ENCODE data around the gene NME1.
"Not testable (repeated sequence)": the region's sequence is repeated elsewhere in the genome, so short reads cannot be mapped to it uniquely, and the experiment has no call there.

NME1 gene

GRCh38 chr17:51166987-51167931 lies 13.9 kb downstream of the NME1 start:
- Histone ChIP-seq H3K9ac (ENCODE audit: low read depth, low read length) (peak overlapping the region; percentile 95), H3K27ac (ENCODE audit: low read depth, low read length) (peak overlapping the region; percentile 73), H3K9me3 (ENCODE audit: control insufficient read depth, insufficient read depth, low read length) (no peaks in the 10 kb centered on the region), H3K4me1 (ENCODE audit: control insufficient read depth, insufficient read depth, low read length) (peaks cover 6% of the 10 kb centered on the region; the same call in 1 of the 2 replicates), H3K36me3 (ENCODE audit: control insufficient read depth, insufficient read depth, low read length) (peaks cover 58% of the 10 kb centered on the region), H3K4me3 (ENCODE audit: low read depth, low read length) (peak overlapping the region; percentile 70), H3K27me3 (ENCODE audit: control insufficient read depth, insufficient read depth, low read length) (no peaks in the 10 kb centered on the region)

GRCh38 chr17:51169340-51169739 lies 16.0 kb downstream of the NME1 start:
- no peaks in the 10 kb centered on the region for H3K9me3 ChIP-seq (ENCODE audit: control insufficient read depth, insufficient read depth, low read length)
- H3K4me1 ChIP-seq (ENCODE audit: control insufficient read depth, insufficient read depth, low read length) = peaks cover 6% of the 10 kb centered on the region; the same call in 1 of the 2 replicates
- peaks cover 55% of the 10 kb centered on the region for H3K36me3 ChIP-seq (ENCODE audit: control insufficient read depth, insufficient read depth, low read length)
- H3K9ac ChIP-seq (ENCODE audit: low read depth, low read length) = no peak overlapping the region
- no peaks in the 10 kb centered on the region for H3K27me3 ChIP-seq (ENCODE audit: control insufficient read depth, insufficient read depth, low read length)
- no peak overlapping the region for H3K27ac ChIP-seq (ENCODE audit: low read depth, low read length)
- H3K4me3 ChIP-seq (ENCODE audit: low read depth, low read length) = no peak overlapping the region

- peaks cover 6% of the 10 kb centered on the region; the same call in 1 of the 2 replicates for H3K4me1 ChIP-seq (ENCODE audit: control insufficient read depth, insufficient read depth, low read length)
- H3K4me3 ChIP-seq (ENCODE audit: low read depth, low read length) = no peak overlapping the region
- H3K9ac ChIP-seq (ENCODE audit: low read depth, low read length) = no peak overlapping the region
- no peak overlapping the region for H3K27ac ChIP-seq (ENCODE audit: low read depth, low read length)
- peaks cover 57% of the 10 kb centered on the region for H3K36me3 ChIP-seq (ENCODE audit: control insufficient read depth, insufficient read depth, low read length)
- no peaks in the 10 kb centered on the region for H3K9me3 ChIP-seq (ENCODE audit: control insufficient read depth, insufficient read depth, low read length)
- H3K27me3 ChIP-seq (ENCODE audit: control insufficient read depth, insufficient read depth, low read length) = no peaks in the 10 kb centered on the region
Observed at GRCh38 chr17:51170736-51171135, 17.4 kb downstream of the NME1 start.

DNA sequence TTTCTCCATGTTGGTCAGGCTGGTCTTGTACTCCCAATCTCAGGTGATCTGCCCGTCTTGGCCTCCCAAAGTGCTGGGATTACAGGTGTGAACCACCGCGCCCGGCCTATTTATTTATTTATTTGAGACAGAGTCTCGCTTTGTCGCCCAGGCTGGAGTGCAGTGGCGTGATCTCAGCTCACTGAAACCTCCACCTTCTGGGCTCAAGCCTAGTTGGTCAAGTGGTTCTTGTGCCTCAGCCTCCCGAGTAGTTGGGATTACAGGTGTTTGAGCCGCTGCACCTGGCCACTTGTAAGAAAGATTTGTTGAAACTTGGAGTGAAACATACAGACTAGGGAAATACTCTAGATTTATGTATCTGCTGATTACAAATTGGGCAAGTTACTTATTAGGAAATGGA lies 18.7 kb downstream of the NME1 start:
- not testable (repeated sequence) for H3K9me3 ChIP-seq (ENCODE audit: control insufficient read depth, insufficient read depth, low read length)

DNA sequence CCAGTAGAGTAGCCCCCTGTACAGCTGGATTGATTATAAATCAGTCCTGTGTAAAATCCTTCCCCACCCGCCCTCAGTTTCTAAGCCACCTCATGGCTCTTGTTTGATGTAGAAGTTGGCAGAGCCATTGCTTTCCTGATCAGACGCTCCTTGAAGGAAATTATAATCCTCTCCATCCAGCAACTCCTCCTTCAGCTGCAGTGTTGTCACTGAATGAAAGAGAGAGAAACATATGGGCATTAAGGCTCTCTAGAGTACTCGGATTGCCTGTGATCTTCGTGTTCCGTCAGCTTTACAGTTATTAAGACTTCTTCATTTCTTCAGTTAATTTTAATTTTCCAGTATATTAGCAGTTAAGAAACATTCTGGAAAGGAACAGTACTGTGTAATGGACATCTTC lies 27.1 kb downstream of the NME1 start:
- Histone ChIP-seq H3K9me3 (ENCODE audit: control insufficient read depth, insufficient read depth, low read length) (no peaks in the 10 kb centered on the region), H3K27ac (ENCODE audit: low read depth, low read length) (no peak overlapping the region), H3K4me3 (ENCODE audit: low read depth, low read length) (no peak overlapping the region), H3K4me1 (ENCODE audit: control insufficient read depth, insufficient read depth, low read length) (no peaks in the 10 kb centered on the region), H3K36me3 (ENCODE audit: control insufficient read depth, insufficient read depth, low read length) (peaks cover 72% of the 10 kb centered on the region), H3K27me3 (ENCODE audit: control insufficient read depth, insufficient read depth, low read length) (no peaks in the 10 kb centered on the region), H3K9ac (ENCODE audit: low read depth, low read length) (no peak overlapping the region)

More for the DNA sequence above, 18.7 kb downstream of the NME1 start:
- H3K4me1 ChIP-seq (ENCODE audit: control insufficient read depth, insufficient read depth, low read length); H3K27me3 ChIP-seq (ENCODE audit: control insufficient read depth, insufficient read depth, low read length); H3K4me3 ChIP-seq (ENCODE audit: low read depth, low read length); H3K9ac ChIP-seq (ENCODE audit: low read depth, low read length); H3K27ac ChIP-seq (ENCODE audit: low read depth, low read length): not testable (repeated sequence)
- peaks cover 57% of the 10 kb centered on the region for H3K36me3 ChIP-seq (ENCODE audit: control insufficient read depth, insufficient read depth, low read length)

GRCh38 chr17:51184124-51184523 lies 30.8 kb downstream of the NME1 start:
- no peak overlapping the region for H3K9ac ChIP-seq (ENCODE audit: low read depth, low read length)
- peaks cover 82% of the 10 kb centered on the region for H3K36me3 ChIP-seq (ENCODE audit: control insufficient read depth, insufficient read depth, low read length)
- no peak overlapping the region for H3K4me3 ChIP-seq (ENCODE audit: low read depth, low read length)
- no peaks in the 10 kb centered on the region for H3K27me3 ChIP-seq (ENCODE audit: control insufficient read depth, insufficient read depth, low read length)
- no peaks in the 10 kb centered on the region for H3K9me3 ChIP-seq (ENCODE audit: control insufficient read depth, insufficient read depth, low read length)
- no peaks in the 10 kb centered on the region for H3K4me1 ChIP-seq (ENCODE audit: control insufficient read depth, insufficient read depth, low read length)
- H3K27ac ChIP-seq (ENCODE audit: low read depth, low read length) = no peak overlapping the region

- H3K36me3 ChIP-seq (ENCODE audit: control insufficient read depth, insufficient read depth, low read length) = peaks cover 85% of the 10 kb centered on the region
- H3K9ac ChIP-seq (ENCODE audit: low read depth, low read length) = no peak overlapping the region
- H3K27me3 ChIP-seq (ENCODE audit: control insufficient read depth, insufficient read depth, low read length) = no peaks in the 10 kb centered on the region
- H3K27ac ChIP-seq (ENCODE audit: low read depth, low read length) = no peak overlapping the region
- no peaks in the 10 kb centered on the region for H3K9me3 ChIP-seq (ENCODE audit: control insufficient read depth, insufficient read depth, low read length)
- no peaks in the 10 kb centered on the region for H3K4me1 ChIP-seq (ENCODE audit: control insufficient read depth, insufficient read depth, low read length)
- H3K4me3 ChIP-seq (ENCODE audit: low read depth, low read length) = no peak overlapping the region
Observed at GRCh38 chr17:51185763-51186332, 32.5 kb downstream of the NME1 start.

DNA sequence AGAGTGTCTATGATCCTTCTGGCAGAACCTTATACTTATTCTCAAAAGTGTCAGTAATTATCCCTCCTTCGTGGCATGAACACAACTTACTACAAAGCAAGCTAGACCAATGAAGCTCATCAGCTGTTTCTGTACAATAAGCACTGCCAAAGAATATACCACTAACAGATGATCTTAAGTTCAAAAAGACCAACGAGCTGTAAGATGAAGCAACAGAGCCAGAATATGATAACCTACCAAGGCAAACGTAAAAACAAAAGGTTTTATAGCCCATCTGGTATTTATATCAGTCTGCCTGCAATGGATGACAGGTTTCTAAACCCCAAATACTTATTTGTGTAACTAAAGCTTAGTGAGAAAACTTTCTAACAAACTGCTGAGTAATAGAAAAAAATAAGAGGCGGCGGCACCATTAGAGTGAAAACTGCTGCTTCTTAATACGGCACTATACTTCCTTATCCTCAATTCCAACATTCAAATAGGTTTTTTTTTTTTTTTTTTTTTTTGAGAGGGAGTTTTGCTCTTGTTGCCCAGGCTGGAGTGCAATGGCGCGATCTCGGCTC lies 35.0 kb downstream of the NME1 start:
- Histone ChIP-seq H3K36me3 (ENCODE audit: control insufficient read depth, insufficient read depth, low read length) (peaks cover 92% of the 10 kb centered on the region), H3K27me3 (ENCODE audit: control insufficient read depth, insufficient read depth, low read length) (no peaks in the 10 kb centered on the region), H3K9ac (ENCODE audit: low read depth, low read length) (no peak overlapping the region), H3K4me3 (ENCODE audit: low read depth, low read length) (no peak overlapping the region), H3K9me3 (ENCODE audit: control insufficient read depth, insufficient read depth, low read length) (no peaks in the 10 kb centered on the region), H3K27ac (ENCODE audit: low read depth, low read length) (no peak overlapping the region), H3K4me1 (ENCODE audit: control insufficient read depth, insufficient read depth, low read length) (no peaks in the 10 kb centered on the region)

DNA sequence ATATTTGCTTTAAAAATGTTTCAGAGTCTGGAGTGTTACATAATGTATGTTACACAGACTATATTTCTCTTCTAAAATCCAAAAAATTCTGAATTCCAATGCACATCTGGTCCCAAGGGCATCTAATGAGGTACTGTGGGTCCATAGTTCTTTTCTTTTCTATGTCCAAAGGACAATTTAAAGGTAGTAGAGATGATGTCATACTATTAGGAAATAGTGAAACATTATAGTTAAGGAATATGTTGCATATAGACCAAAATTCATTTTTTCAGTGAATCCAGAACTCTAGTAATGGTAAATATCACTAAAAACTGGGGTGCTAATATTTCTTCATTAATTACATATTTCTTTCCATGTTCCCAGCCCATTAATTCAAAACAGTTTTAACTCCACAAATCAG lies 35.8 kb downstream of the NME1 start:
- Histone ChIP-seq H3K4me1 (ENCODE audit: control insufficient read depth, insufficient read depth, low read length) (no peaks in the 10 kb centered on the region), H3K36me3 (ENCODE audit: control insufficient read depth, insufficient read depth, low read length) (peaks cover 92% of the 10 kb centered on the region), H3K9me3 (ENCODE audit: control insufficient read depth, insufficient read depth, low read length) (no peaks in the 10 kb centered on the region), H3K9ac (ENCODE audit: low read depth, low read length) (no peak overlapping the region), H3K27me3 (ENCODE audit: control insufficient read depth, insufficient read depth, low read length) (no peaks in the 10 kb centered on the region), H3K27ac (ENCODE audit: low read depth, low read length) (no peak overlapping the region), H3K4me3 (ENCODE audit: low read depth, low read length) (no peak overlapping the region)

DNA sequence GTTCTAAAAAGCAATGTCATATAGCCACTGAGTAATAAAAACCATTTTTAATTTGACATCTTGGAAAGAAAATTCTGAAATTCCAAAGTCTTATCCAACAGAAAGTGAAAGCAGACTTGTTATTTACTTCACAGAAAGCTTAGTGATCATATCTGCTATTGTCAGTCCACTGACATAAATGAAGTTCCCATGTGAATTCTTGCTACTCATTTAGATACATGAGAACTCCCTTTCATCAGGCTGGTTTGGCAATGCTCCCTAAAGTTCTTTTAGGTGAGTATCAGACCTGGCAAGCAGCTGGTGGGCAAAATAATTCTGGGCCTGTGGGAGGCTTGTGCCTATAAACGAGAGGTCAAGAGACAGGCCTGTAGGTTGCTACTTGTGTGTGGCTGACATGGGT lies 36.3 kb downstream of the NME1 start:
- Histone ChIP-seq H3K4me1 (ENCODE audit: control insufficient read depth, insufficient read depth, low read length) (no peaks in the 10 kb centered on the region), H3K27ac (ENCODE audit: low read depth, low read length) (no peak overlapping the region), H3K4me3 (ENCODE audit: low read depth, low read length) (no peak overlapping the region), H3K9ac (ENCODE audit: low read depth, low read length) (no peak overlapping the region), H3K27me3 (ENCODE audit: control insufficient read depth, insufficient read depth, low read length) (no peaks in the 10 kb centered on the region), H3K36me3 (ENCODE audit: control insufficient read depth, insufficient read depth, low read length) (peaks cover 92% of the 10 kb centered on the region), H3K9me3 (ENCODE audit: control insufficient read depth, insufficient read depth, low read length) (no peaks in the 10 kb centered on the region)

DNA sequence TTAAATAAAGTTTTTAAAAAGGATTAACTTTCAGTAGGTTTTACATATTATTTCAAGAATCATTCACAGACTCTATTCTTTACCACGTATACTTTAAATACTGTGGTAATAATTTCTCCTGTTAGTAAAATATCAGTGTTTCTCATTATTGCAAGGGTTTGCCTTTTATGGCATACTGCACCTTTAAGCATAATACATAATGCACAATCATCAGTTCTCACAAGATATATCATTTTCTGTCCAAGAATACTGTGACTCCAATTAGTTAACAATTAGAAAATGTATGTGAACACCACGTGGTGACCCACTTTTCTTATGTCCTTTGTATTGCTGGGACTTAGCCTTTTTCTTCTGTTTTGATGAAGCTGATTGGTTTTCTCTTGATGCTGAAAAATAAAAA lies 38.5 kb downstream of the NME1 start:
- Histone ChIP-seq H3K36me3 (ENCODE audit: control insufficient read depth, insufficient read depth, low read length) (peaks cover 86% of the 10 kb centered on the region), H3K9ac (ENCODE audit: low read depth, low read length) (no peak overlapping the region), H3K9me3 (ENCODE audit: control insufficient read depth, insufficient read depth, low read length) (no peaks in the 10 kb centered on the region), H3K27ac (ENCODE audit: low read depth, low read length) (no peak overlapping the region), H3K27me3 (ENCODE audit: control insufficient read depth, insufficient read depth, low read length) (no peaks in the 10 kb centered on the region), H3K4me3 (ENCODE audit: low read depth, low read length) (no peak overlapping the region), H3K4me1 (ENCODE audit: control insufficient read depth, insufficient read depth, low read length) (no peaks in the 10 kb centered on the region)

All from HUES48 (cell line).